Activated CD4-positive, alpha-beta T cell treated with anti-CD3 and anti-CD28 coated beads, Interleukin-2, amount 50 U/mL, for 48 hours (primary cell): Measurements from ENCODE around the gene CALHM2.
A peak's percentile ranks its signal among the peaks of the same experiment; 100 is the strongest.

Experiments
- DNase-seq, 2 experiments: peaks; one replicate each; pipeline ENCODE4 v3.0.0-alpha.2; 2020

Gene CALHM2

GRCh38 chr10:103475437-103475836, 23.3 kb upstream of the CALHM2 start:
- DNase-seq = no peak

- no peak for DNase-seq
Observed at GRCh38 chr10:103474077-103474476, 21.9 kb upstream of the CALHM2 start.

DNA sequence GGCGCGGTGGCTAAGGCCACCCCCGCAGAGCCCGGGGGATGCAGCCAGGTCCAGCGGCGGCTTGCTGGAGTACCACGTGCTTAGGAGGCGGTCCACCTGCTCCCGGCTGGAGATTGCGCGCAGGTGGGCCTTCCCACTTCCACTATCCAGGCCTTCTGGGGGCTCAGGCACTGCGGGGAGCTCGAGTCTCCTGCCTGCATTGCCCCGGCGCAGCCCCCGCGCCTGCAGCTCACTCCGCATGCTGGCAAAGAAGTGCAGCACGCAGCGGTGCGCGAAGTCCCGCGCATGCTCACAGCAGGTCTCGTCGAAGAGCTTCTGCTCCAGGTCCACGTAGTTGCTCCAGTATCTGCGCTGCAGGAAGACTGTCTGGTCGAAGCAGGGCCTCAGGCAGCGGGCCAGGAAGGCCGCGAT, 21.1 kb upstream of the CALHM2 start:
- no peak for DNase-seq

- DNase-seq = no peak
Observed at GRCh38 chr10:103472005-103472404, 19.8 kb upstream of the CALHM2 start.

DNA sequence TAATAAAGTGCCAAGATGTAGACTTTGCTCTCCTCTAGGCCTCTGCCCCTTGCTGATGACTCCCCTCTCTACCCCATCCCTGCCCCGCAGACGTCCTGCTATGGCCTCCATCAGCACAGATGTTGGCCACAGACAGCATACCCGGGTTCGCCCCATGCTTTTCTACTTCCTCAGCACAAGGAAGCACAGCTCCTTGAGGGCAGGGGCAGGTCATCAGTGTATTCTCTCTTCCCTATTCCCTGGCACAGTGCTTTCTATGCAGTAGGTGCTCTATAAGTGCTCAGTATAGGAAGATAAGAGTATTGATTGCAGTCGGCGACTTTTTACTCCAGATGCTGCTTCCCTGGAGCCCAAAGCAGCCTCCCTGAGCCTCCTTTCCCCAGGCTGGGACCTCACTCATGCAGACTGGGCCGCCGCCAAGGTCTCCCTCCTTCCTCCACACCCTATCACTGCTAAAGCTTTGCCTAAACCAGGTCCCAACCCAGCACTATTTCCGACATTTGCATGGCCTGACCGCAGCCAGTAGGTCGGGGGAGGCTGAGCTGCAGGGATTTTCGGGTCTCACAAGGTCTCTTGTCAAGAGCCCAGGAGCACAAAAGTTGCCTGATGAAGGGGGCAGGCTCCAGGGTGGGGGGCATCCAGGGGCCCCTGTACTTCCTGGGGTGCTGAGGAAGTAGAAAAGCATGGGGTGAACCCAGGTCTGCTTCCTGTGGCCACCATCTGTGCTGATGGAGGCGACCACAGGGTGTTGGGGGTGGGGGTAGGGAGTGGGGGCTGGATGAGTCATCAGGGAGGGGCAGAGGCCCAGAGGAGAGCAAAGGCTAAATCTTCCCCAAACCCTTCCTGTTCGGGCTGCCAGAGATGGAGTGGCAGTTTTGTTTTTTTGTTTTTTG, 18.8 kb upstream of the CALHM2 start:
- DNase-seq = peak; percentile 62 to 67

GRCh38 chr10:103469201-103469600, 17.0 kb upstream of the CALHM2 start:
- no peak for DNase-seq

DNA sequence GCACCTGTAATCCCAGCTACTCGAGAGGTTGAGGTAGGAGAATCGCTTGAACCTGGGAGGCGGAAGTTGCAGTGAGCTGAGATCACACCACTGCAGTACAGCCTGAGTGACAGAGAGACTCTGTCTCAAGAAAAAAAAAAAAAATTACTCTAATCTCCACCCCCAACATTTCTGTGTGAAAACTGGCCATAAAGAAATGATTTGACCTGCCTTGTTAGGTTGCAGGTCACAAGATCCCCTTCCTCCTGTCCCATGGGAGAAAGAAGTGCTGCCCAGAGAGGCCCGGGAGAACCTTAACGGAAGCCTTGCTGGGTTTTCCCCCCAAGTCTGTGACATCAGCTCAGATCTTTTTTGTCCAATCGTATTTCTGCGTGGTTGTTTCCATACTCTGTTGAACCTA, 15.2 kb upstream of the CALHM2 start:
- DNase-seq = no peak

DNA sequence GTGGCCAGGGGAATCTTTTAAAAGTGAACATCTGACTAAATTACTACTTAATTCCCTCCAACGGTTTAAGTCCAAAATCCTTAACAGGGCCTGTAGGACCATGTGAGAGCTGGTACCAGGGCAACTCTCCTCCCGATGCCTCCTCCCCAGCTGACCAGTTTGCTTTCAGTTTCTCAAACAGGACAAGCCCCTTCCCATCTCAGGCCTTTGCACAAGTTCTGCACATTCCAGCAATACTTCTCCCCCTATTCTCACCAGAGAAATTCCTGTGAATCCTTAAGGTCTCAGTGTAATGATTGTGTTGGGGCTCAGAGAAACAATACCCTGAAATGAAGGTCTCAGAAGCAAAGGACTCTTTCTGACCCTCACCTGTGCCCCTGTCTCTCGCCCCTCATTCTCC, 14.6 kb upstream of the CALHM2 start:
- no peak for DNase-seq

DNA sequence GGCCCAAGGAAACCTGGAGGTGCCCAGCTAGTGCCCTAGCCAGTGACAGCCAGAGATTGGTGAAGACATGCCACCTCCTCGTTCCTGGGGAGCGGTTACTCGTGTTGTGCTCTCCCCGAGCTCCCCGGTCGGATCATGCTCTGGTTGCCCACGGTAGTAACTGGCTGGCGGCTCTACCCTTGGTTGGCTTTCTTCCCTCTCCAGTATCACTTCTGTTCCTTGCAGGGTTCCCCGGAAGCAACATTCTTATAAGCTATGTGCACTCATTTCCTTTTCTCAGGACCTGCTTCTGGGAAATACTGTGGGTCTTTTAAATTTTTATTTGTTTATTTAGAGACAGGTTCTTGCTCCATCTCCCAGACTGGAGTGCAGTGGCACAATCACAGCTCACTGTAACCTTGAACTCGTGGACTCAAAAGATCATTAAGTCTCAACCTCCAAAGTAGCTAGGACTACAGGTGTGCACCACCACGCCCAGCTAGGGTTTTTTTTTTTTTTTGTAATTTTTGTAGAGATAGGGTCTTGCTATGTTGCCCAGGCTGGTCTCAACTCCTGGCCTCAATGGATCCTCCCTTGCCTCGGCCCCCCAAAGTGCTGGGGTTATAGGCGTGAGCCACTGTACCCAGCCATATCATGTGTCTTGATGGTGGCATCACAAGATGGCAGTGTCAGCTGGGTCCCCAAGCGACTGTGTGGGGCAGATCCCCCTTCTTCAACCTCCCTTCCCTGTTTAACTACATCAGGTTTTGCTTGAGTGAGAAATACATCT, 13.4 kb upstream of the CALHM2 start:
- no peak for DNase-seq

DNA sequence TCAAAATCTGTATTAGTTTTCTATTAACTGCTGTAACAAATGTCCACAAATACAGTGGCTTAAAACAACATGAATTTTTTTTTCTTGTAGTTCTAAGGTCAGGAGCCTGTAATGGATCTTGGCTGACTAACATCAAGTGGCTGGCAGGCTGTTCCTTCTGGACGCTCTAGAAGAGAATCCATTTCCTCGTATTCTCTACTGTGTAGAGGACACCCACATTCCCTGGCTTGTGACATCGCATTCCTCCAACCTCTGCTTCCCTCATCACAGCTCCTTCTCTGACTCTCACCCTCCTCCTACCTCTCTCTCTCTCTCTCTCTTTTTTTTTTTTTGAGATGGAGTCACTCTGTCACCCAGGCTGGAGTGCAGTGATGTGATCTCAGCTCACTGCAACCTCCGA, 11.3 kb upstream of the CALHM2 start:
- no peak for DNase-seq

GRCh38 chr10:103459615-103460014, 7.4 kb upstream of the CALHM2 start:
- DNase-seq = no peak

DNA sequence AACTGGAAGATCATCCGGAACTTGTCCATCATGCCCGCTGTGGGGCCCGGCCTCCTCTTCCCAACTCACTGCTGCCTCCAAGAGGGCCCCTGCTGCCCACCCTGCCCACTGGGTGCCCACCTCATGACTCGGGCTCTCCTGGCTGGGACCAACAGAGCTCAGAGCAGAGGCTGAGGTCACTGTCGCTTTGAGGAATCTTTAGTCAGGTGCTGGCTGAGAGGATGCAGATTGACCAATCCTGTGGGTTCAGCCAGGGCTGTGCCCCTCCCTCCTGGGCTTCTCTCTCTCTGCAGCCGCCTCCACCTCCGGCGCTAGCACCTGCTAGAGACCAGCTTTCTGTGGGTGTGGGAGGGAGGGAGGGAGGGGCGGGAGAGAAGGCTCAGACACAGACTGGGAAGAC, 6.5 kb upstream of the CALHM2 start, which contains the start of gene CALHM1:
TSS of gene CALHM1 (minus strand) at position 181 of the 400 bp plus-strand sequence. CDS start at position 32, 149 bp downstream.
- no peak for DNase-seq

- no peak for DNase-seq
Observed at GRCh38 chr10:103457896-103458583, 5.9 kb upstream of the CALHM2 start.

GRCh38 chr10:103457176-103457712, 5.1 kb upstream of the CALHM2 start:
- DNase-seq = no peak

- no peak for DNase-seq
Observed at GRCh38 chr10:103456074-103456660, 4.0 kb upstream of the CALHM2 start.

- DNase-seq = no peak
Observed at GRCh38 chr10:103455235-103455634, 3.1 kb upstream of the CALHM2 start.

- DNase-seq = no peak
Observed at GRCh38 chr10:103454026-103454425, 1.9 kb upstream of the CALHM2 start.

DNA sequence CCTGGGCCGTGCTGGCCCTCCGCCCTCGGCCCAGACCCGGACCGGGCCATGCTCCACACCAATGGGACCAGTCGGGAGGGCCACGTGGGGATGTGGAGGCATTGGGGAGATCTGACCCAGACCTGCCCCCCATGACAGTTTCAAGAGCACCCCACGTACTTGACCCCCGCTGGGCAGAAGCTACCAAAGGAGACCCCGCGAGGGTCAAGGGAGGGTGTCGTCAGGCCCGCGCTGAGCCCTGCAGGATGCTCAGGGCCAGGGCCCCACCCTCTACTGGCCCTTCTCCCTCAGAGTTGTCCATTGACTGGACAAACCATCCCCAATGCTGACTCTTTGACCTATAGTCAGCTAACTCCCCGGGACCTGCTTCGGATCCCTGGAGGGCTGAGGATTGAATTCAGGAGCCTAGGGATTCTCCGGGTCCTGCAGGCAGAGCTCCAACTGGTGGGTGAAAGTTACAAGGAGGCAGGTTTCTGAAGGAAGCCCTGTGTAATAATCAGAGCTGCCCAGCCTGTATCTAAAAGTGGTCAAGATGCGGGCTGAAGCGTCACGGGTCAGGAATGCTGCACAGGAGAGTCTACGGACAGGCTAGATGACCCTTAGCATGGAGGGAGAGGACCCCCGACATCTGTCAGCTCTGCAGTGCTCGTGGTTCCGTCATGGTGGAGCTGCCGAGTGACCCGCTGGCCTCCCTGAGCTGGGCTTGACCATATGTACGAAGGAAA, 498 bp upstream of the CALHM2 start:
- no peak for DNase-seq

- peak; percentile 49 to 63 for DNase-seq
Observed at GRCh38 chr10:103451091-103451813, 918 bp downstream of the CALHM2 start.

GRCh38 chr10:103450201-103450695, 1.9 kb downstream of the CALHM2 start:
- no peak for DNase-seq
